DMS 273 (cell line): Measurements from ENCODE around the gene AHSG.
"Not testable (repeated sequence)": the region's sequence is repeated elsewhere in the genome, so short reads cannot be mapped to it uniquely, and the experiment has no call there.

Source experiments
- DNase-seq: peaks from one replicate; lab custom pipeline; 2025; ENCODE audit not compliant: unreplicated experiment; lab: John Stamatoyannopoulos, UW

AHSG gene

DNA sequence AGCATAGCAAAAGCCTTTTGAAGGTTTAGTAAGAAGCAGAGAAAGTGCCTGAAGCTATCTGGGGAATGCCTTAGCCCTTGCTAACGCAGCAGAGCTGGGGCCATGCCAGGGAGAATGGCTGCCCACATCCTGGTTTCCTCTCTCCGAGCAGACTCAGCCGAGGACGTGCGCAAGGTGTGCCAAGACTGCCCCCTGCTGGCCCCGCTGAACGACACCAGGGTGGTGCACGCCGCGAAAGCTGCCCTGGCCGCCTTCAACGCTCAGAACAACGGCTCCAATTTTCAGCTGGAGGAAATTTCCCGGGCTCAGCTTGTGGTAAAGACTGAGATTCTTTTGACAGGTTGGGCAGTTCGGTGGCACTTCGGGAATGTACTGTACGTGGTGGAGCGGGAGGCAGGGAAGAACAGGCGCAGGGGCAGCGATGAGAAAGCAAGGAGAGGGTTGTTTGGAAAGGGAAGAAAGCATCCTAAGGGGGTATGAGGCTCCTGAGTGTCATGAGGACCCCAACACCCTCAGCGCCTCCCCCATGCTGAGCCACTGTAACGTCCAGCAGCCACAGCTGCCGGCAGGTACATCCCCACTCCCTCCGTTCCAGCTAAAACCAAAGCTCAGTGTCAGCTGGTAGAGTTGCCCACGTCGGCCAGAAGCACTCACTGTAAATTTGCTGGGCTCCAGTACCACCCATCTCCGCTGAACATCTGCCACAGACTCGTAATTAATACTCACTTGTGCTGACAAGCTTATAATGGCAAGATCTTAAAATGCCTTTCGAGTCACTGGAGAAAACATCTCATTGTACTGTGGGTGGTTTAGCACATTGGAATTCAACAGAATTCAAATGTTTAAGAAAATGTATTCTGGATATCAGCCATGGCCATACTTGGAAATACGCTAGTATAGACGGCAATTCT, 4.4 kb downstream of the AHSG start:
- DNase-seq = peak; percentile 96

DNA sequence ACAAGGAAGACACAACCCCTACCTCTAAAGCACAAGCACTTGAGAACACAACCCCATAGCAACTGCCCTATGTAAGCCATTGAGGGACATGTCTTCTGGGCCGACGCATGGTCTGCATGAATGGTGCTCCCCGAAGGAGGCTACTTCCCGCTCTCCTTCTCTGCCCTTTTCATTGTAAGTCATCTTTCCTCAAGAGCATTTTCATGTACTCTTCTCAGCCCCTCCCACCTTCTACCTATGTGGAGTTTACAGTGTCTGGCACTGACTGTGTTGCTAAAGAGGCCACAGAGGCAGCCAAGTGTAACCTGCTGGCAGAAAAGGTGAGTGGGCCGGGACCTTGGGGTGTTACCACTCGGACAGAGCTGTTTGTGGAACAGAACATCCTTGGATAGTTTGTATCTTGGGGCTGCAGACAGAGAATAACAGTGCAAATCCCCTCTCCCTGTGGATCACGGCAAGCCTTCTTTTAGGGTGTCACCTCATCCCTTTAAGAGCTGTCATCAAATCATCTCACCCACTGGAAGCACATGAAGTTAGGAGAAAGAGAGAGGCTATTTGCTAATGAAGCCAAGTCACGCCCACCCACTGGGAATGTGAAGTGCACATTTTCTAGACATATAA, 5.6 kb downstream of the AHSG start:
- DNase-seq = no peak

DNA sequence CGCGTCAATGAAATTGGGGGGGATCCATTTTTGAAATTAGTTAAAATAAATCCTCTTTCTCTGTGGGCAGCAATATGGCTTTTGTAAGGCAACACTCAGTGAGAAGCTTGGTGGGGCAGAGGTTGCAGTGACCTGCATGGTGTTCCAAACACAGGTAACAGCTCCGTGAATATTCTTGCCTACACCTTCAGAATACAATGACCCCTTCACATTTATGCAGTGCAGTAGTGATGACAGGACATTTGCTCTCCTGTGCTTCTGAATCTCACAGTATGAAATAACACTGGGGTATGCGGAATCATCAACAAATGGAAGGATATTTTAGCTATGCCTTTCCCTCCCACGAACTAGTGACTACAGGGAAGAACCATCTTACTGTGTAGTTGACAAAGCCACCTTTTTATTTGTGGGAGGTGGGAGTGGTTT, 6.9 kb downstream of the AHSG start:
- DNase-seq = no peak

DNA sequence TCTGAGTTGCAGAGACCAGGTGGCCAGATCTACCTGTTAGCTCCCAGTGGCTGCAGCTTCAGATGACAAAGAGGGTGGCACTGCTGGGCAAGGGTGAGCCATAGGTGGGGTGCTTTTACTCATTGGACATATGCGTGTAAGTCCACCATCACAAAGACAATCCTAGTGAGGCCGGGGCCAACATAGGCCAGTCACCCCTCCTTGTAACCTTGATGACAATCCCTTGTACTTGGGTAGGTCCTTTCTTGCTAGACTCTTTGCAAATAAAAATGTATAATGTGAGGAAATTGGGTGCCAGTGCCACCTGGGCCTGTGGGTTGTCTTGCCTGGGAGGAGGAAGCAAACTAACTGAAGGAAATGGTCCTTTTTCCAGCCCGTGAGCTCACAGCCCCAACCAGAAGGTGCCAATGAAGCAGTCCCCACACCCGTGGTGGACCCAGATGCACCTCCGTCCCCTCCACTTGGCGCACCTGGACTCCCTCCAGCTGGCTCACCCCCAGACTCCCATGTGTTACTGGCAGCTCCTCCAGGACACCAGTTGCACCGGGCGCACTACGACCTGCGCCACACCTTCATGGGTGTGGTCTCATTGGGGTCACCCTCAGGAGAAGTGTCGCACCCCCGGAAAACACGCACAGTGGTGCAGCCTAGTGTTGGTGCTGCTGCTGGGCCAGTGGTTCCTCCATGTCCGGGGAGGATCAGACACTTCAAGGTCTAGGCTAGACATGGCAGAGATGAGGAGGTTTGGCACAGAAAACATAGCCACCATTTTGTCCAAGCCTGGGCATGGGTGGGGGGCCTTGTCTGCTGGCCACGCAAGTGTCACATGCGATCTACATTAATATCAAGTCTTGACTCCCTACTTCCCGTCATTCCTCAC, 7.6 kb downstream of the AHSG start:
- no peak for DNase-seq

DNA sequence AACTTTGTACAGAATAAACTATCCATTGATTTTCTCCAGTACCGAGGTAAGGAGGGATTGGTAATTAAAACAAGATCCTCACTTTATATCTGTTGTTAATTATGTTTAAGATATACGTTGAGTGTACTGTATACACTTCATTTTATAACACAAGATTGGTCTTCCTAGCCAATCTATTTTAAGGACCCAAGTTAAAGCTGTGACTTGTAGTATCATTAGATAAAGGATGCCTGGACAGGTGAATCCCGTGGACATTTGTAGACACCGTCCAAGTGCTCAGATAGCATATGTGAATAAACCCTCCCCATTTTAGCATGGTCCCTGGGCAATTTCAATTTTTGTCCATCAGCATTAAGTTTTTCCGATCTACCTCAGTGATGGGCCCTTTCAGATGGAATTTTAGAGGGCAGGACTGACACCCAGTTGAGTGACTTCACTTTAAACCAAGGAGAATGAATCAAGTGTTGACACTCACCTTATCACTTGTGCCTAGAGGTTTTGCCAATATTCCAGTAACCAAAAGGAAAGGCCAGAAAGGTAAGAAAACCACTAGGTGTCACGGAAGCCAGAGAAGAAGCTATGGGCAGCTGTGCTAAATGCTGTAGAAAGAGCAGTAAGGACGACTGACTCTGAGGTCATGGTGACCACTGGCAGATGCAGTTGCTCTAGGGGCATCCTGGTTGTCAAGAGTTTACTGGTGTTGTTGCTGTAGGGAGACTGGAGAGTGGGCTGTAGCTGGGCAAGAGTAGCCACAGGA, 9.2 kb downstream of the AHSG start:
- no peak for DNase-seq

DNA sequence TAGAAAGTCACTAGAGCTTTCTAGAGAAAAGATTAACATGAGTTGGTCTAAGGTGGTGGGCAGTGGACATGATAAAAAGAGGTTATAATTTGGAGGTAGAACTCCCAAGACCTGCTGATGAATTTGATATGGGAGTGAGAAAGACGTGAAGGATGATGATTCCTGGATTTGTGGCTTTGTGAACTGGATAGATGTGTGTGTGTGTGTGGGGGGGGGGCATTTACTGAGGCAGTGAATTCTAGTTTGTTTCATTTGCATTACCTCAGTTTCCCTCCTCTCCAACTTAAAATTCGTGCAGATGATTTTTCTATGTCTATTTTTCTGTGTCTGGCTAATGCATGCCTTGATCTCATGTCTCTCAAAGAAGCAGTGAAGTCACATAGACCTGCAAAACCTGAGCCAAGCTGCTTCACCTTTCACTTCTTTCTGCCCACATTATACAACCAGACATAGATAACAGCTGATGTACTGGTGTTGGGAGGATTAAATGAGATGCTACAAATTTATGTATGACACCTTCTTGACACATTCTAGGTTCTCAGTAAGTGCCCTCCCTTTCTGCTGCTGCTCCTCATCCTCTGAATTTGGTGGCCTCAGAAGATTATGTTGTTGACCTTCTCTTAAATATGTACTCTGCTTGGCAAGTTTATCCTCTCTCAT, 9.9 kb downstream of the AHSG start:
- no peak for DNase-seq

DNA sequence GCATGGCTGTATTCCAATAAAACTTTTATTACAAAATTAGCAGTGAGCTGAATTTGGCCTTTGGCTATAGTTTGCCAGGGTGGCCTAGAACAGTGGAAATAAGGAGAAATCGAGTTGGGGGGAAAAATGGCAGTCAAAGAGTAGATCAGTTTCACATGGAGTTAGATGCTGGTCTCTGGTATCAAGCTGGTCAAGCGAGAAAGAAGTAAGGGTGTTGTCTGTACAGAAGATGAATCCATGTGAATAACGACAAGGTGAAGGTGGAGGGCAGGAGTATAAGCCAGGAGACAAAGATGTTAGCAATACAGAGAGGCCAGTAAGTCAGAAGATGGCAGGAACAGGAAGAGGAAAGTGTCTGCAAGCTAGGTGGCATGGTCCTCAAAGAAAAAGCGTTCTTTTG, 11.7 kb downstream of the AHSG start:
- DNase-seq = no peak

DNA sequence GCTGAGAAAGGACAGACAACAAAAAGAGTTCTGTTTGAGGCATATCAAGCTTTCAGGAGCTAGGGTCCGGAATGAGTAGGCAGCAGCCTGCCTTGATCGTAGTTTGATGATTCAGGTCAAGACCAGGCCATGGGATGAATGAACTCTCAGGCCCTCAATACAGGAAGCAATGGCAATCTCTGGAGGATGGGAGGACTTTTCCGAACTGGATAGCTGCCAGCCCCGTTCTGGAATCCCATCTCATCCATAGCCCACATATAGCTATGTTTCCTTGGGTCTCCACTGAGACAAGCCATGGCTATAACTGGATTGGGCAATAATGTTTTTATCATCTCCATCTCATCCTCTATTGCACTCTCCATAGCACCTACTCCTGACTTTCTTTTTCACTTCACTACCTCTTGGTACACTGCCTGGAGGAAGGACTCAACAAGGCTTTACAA, 12.8 kb downstream of the AHSG start:
- DNase-seq = no peak

DNA sequence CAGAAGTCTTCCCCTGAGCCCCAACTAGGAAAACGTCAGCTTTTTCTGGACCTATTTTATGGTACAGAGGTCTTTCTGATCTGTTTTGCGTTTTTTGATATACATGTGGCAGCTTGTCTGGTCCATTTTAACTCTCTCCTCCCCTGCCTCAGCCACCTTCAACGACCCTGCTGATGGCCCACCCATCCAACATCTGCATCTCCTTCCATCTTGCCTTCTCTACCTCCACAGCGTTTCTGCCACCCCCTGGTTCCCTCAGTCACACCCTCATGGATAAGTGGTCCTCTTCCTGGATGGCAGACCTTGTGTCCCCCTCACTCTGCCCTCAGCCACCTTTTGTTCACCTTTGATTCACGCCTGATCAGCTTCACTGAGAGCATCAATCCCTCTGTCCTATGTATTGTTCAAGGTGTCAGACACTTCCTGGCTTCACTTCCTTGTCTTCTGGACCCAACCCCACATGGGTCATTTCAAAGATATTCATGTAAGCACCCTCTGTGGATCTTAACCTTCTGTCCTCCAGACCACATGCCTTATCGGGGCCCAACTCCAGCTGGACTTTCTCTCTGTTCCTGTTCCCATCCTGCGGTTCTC, 13.5 kb downstream of the AHSG start:
- DNase-seq = no peak

DNA sequence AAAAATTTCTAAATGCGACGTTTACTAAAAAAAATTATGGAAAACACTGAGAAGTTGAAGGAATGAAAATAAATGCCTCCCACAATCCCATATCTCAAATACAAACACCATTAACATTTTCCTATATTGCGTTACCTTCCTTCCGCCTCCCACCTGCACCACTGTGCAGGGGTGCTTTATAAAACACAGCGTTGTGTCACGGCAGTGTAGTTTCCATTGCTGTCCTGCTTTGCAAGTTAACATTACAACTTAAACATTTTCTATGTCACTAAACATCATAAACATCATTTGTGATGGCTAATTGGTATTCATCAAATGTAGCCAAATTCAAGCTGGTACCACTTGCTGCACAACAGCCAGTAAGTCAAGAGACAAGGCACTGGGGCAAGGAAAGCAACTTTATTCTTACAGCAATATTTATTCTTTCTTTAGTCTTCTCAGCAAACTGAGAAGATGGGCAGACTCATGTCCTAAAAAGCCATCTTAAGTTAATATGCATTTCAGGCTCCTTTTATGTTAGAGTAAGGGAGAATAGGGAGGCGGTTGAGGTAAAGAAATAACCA, 15.1 kb downstream of the AHSG start:
- no peak for DNase-seq

DNA sequence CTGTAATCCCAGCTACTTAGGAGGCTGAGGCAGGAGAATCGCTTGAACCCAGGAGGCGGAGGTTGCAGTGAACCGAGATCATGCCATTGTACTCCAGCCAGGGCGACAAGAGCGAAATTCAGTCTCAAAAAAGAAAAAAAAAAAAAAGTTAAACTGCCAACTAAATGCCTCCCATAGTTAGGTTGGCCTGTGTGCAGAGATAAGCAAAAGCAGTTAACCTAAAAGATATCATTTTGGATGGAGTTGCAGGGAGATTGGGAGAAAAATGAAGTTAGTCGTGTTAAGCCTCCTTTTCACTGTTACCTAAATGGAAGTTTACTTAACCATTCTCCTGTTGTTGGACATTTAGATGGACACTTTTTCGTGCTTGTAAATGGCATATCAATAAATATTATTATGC, 15.9 kb downstream of the AHSG start:
- DNase-seq = no peak

DNA sequence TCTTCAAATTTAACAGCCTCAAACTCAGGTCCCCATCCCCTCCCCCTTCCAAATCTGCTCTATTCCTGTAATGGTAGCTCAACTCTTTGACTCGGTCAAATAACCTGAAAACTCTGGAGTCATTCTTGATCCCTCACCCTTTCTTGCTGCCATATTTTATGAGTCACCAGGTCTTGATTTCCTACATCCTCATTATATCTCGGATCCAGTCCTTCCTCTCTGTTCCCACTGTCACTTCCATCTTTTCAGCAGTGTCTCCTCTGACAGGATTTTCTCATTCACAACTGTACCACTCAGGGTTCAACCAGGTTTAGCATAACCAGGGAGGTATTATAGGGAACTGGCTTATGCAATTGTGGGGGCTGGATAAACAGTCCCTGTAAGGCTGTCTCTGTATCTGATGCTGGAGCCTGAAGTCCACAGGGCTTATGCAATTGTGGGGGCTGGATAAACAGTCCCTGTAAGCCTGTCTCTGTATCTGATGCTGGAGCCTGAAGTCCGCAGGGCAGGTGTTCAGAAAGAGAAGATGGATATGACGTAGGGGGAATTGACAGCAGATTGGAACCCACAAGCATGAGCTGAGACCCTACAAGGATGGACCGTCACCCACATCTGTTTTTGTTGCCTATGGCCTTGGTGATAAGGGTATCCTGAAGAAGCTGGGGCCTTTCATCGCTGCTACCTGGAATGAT, 18.2 kb downstream of the AHSG start:
- DNase-seq = no peak

DNA sequence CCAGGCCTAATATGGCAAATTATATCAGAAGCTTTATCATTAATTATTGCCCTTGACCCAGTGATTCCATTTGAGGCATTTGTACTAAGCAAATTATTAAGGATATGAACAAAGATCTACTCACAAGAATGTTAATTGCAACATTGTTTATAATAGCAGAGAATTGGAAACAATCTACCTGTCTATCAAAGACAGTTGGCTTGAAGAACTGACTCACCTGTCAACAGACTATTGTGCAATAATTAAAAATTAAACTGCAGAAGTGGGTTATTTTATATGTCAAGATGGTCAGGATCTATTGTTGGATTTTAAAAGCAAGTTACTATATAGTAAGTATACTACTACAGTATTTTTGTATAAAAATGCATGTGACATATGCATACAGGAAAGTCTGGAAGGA, 20.6 kb downstream of the AHSG start:
- no peak for DNase-seq

DNA sequence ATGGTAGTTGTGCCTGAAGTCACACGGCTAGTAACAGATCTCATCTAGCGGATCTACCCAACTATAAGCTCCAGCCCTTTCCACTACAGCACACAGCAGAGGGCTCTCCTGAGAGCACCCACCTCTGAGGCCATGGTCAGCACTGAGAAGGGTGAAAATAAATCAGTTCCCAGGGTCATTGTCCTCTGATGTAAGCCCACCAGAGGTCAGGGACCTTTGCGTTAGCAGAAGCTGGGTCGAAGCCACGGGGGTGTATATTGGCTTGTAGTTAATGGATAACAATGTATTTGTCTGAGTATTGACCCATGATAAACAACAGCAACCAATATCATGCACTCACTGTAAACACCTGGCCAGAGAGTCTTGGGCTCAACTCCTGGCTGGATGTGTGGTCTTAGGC, 21.3 kb downstream of the AHSG start:
- DNase-seq = not testable (repeated sequence)

DNA sequence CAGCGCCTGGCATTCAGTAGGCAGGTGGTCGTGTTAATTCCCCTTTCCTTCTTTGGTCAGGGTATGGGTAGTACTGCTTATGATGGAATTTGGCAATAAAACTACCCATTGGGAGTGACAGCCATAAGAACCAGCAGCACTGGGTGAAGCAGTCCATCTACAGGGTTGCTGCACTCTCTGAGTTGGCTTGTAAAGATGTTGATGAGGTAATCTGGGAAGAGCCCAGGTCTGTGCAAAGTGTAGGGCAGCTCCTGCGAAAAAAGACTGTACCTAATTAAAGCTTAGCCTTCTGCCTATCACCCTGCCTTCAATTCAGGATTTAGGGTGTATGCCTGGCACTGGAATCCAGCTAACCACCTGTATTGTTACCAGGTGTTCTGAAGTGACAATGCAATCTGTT, 22.7 kb downstream of the AHSG start:
- no peak for DNase-seq

DNA sequence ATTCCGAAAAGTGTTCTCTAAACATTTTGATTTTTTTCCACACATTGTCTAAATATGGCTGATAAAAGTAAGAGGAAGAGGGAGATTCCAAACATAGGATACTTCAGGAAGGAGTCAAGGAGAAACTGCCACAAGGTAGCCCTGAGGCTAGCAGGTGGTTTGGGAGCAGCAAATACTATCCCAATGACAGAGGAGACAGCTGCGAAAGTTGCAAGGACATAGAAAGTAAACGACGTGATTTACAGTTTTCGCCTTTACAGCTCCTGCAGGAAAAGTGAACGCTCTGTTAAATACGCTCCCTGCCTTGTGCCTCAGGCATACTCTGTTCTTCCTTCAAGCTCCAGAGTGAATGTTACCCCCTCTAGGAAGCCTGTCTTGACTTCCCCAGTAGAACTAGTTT, 23.7 kb downstream of the AHSG start:
- no peak for DNase-seq

DNA sequence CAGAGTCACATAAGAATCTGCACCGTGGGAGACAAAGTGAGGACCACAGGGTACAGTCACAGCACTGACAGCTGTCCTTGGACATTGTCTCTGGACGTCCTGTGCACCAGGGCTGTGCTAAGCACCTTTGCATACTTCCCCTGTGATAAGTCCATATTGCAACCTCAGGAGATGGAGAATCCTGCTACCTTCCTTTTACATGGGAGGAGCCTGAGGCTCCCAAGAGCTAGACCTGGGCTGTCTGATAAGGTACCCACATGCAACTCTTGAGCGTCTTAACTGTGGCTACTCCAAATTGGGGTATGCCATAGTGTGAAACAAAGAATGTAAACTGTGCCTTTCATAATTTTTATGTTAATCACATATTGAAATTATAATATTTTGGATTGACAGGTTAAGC, 24.8 kb downstream of the AHSG start:
- no peak for DNase-seq

DNA sequence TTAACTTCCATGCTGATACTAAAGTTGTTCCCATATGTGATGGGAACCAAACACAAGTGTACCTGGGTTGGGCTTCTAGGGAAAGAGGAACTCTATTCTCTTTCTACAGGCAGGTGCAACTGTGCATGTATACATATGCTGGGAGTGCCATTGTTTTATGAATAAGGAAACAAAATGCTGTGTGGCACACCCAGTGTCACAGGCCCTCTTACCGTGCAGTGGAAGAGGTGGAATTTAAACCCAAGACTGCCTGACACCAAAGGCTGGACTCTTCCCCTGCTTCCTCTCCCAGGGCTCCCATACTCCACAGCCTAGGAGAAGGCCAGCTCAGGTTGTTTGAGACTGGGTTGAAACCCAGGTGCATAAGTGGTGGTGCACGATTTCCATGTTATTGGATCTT, 25.4 kb downstream of the AHSG start:
- DNase-seq = no peak
